Stomach (tissue), 9 donors: ENCODE measurements around the gene AP4M1. TPM values are rescaled to one million over a fixed set of nuclear protein-coding genes. Genes with fewer than 3 reads are reported as not detected.

Source experiments
- DNase-seq, 2 donors: peaks; one replicate each; pipeline versions ENCODE4 v3.0.0 to v3.0.0-alpha.2; 2013 to 2019
- H3K27ac ChIP-seq, 5 donors: fragments of 200-600 bp in 4 of 5; sonication (generic) in 4 of 5; one replicate each; pipeline ENCODE4 v1.5.1; 2013 to 2019; ENCODE audit warnings: mild to moderate bottlenecking in 1 of 5, moderate library complexity in 1 of 5
- H3K27me3 ChIP-seq, 3 donors: fragments of 200-600 bp; sonication (generic); one replicate each; pipeline ENCODE4 v1.5.1; 2017 to 2019; ENCODE audit warnings: mixed run types in 1 of 3
- H3K36me3 ChIP-seq, 4 donors: fragments of 200-600 bp; sonication (generic); 1 replicate in 3 of 4; 2 replicates in 1 of 4; pipeline ENCODE4 v1.5.1; 2016 to 2019
- H3K4me1 ChIP-seq, 4 donors: fragments of 200-600 bp; sonication (generic); one replicate each; pipeline ENCODE4 v1.5.1; 2016 to 2019
- H3K4me3 ChIP-seq, 4 donors: fragments of 200-600 bp; sonication (generic) in 3 of 4; one replicate each; pipeline ENCODE4 v1.5.1; 2016 to 2019; ENCODE audit warnings: mild to moderate bottlenecking in 1 of 4
- H3K9me3 ChIP-seq, 4 donors: fragments of 200-600 bp; sonication (generic); one replicate each; pipeline ENCODE4 v1.5.1; 2016 to 2019
- EP300 ChIP-seq: sonication (generic); formaldehyde crosslinking; IDR thresholded peaks from one replicate; pipeline ENCODE4 v1.6.1; 2017; ENCODE audit warnings: antibody characterized with exemption
- POLR2A ChIP-seq, 4 donors: fragments of 450-650 bp; IDR thresholded peaks; one replicate each; pipeline ENCODE4 v1.6.1; 2016; ENCODE audit warnings: antibody characterized with exemption in 4 of 4, control low read depth in 2 of 4, mild to moderate bottlenecking in 1 of 4, moderate library complexity in 1 of 4
- POLR2AphosphoS5 ChIP-seq, 3 donors: sonication (generic); formaldehyde crosslinking; IDR thresholded peaks; one replicate each; pipeline ENCODE4 v1.6.1; 2016; ENCODE audit warnings: antibody characterized with exemption in 3 of 3
- WGBS, 5 donors: extraction: QIAGEN DNeasy Blood & Tissue Kit in 3 of 5; methylation state at CpG; one replicate each; pipeline versions ENCODE4 v1.1.5 to v1.1.7; 2013 to 2018; 5-methylcytosine and 5-hydroxymethylcytosine counted together
- intact Hi-C: fragments of 100-400 bp; cut with DNase I; formaldehyde crosslinking; loops from one replicate; pipeline ENCODE4 v1.15.1; 2023; ENCODE audit warnings: low total_unique reads
- polyA plus RNA-seq, 3 donors: library from polyadenylated mRNA; stranded (reverse); fragments of 200-250 nt; gene quantifications; one replicate each; pipeline ENCODE4 v1.2.3, GENCODE V29; 2013
- total RNA-seq, 5 donors: library from RNA; depleted of rRNA; stranded (reverse); fragments of >200 nt; gene quantifications; one replicate each; pipeline versions ENCODE4 v1.1.0 to v1.2.3, GENCODE V29; 2014 to 2016
- TF ChIP-seq, protein P1 (sequence below), 7 experiments: fragments of 450-650 bp in 4 of 7; fragments of 200-600 bp in 3 of 7; sonication (generic) in 3 of 7; IDR thresholded peaks; one replicate each; pipeline ENCODE4 v1.5.1; 2016 to 2019; ENCODE audit warnings: antibody characterized with exemption in 7 of 7, control low read depth in 2 of 7, mild to moderate bottlenecking in 1 of 7
- donor health status: healthy with polysubstance abuse.
- donor health status: Bipolar disorder and iron deficiency.
- donor health status: healthy.

Gene AP4M1
- total and polyA plus RNA-seq, 8 donors: 8.4 to 103 (median 20.5) TPM

DNA sequence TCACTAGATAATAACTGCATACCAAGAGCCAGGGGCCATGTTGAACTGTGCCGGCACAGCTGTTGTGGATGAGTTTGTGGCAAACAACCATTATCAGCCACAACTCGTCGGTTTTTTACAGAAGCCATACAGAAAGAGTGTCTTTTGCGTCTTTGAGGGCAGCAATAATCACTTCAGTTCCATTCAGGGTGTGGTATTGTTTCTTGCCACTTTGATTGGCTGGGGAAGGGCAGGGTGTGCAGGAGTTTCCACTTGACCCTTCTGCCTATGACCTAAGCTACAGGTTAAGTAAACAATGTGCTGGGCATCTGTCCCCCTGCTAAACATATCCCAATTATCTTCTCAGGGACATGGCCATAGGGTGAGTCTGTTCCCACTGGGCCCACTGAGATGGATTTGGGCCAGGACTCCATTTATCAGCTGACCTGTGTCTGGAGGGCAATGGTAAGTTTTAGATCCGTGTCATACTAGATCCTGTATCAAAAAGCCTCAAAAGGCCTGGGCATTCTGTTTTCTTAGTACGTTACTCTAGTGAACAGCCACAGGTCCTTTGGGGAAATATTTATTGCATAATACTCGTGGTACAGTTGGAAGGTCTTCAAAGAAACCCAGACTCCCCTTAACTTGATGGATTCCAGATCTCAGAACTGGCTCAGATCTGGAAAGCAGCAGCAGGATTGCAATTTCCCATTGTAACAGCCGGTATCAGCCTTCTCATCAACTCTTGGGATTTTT is 35.8 kb upstream of the AP4M1 start:
- intact Hi-C loops: no loop called here
- H3K36me3 ChIP-seq: peaks cover 33 to 94% (median 88%) of the 10 kb centered on the region in 4 donors

DNA sequence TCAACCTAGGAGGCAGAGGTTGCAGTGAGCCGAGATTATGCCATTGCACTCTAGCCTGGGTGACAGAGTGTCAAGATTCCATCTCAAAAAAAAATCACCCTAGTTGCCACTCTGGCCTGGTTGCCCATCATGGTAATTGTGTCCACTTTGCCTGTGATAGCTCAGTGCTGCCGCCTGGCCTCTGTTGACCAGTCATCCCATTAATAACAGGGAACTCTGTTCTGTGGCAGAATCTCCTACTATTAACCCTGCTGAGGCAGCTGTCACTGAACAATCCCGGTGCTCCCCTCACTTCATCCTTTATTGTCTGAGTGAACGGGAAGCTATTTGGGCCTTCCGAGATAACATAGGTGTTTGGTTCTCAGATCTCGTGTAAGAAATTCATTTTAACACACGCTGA is 34.5 kb upstream of the AP4M1 start:
- 87 to 92% (median 89%) methylated on average over 7 of the region's 7 CpGs for WGBS, 5 donors

More for the DNA sequence above, 35.8 kb upstream of the AP4M1 start:
- Histone ChIP-seq H3K27me3 (no peaks in the 10 kb centered on the region), H3K4me1 (peaks cover 11 to 20% (median 13%) of the 10 kb centered on the region in 4 donors), H3K4me3 (no peak overlapping the region), H3K27ac (peak overlapping the region in 4 of 5 donors; percentile 46 to 74 (median 52)), H3K9me3 (peaks cover 0 to 10% (median 7%) of the 10 kb centered on the region in 4 donors)
- peak in 1 of 2 donors; percentile 78 for DNase-seq
- 35 to 54% (median 43%) methylated on average over 8 of the region's 8 CpGs for WGBS, 5 donors
- TF ChIP-seq EP300 (no peak), POLR2A (IDR thresholded peaks at IDR 0.05) (no peak), POLR2AphosphoS5 (IDR thresholded peaks at IDR 0.05) (peak; percentile 41 to 72 (median 69))
- TF ChIP-seq, protein P1, sequence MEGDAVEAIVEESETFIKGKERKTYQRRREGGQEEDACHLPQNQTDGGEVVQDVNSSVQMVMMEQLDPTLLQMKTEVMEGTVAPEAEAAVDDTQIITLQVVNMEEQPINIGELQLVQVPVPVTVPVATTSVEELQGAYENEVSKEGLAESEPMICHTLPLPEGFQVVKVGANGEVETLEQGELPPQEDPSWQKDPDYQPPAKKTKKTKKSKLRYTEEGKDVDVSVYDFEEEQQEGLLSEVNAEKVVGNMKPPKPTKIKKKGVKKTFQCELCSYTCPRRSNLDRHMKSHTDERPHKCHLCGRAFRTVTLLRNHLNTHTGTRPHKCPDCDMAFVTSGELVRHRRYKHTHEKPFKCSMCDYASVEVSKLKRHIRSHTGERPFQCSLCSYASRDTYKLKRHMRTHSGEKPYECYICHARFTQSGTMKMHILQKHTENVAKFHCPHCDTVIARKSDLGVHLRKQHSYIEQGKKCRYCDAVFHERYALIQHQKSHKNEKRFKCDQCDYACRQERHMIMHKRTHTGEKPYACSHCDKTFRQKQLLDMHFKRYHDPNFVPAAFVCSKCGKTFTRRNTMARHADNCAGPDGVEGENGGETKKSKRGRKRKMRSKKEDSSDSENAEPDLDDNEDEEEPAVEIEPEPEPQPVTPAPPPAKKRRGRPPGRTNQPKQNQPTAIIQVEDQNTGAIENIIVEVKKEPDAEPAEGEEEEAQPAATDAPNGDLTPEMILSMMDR (IDR thresholded peaks at IDR 0.05): no peak

DNA sequence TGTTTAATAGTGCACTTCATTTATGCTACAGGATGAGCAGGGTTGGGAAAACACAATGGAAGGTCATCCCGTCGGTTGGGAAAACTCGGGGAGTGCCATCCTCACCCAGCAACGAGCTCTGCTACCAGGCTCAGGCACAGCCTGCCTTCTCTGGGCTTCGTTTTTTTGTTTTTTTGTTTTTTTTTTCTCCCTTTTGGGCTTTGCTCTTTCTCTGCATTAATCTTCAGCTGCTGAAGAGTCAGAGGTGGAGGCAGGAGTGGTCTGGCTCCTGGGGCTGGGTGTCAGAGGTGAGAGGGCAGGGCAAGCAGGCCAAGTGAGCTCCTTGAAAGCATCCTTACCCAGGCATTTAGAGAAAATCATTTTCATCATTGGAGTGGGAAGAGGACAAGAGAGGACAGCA is 31.5 kb upstream of the AP4M1 start:
- intact Hi-C loops: no loop called here
- Histone ChIP-seq H3K27ac (no peak overlapping the region), H3K36me3 (peaks cover 53 to 94% (median 88%) of the 10 kb centered on the region in 4 donors), H3K4me3 (no peak overlapping the region), H3K9me3 (peaks cover 14 to 37% (median 32%) of the 10 kb centered on the region in 4 donors), H3K27me3 (no peaks in the 10 kb centered on the region), H3K4me1 (peaks cover 11 to 17% (median 13%) of the 10 kb centered on the region in 4 donors)
- WGBS, 5 donors: 91 to 99% (median 97%) methylated on average over 5 of the region's 5 CpGs
- no peak for DNase-seq
- TF ChIP-seq, protein P1 (IDR thresholded peaks at IDR 0.05): no peak
- TF ChIP-seq POLR2AphosphoS5 (IDR thresholded peaks at IDR 0.05): no peak
- no peak for TF ChIP-seq EP300
- TF ChIP-seq POLR2A (IDR thresholded peaks at IDR 0.05): no peak

More for the DNA sequence above, 34.5 kb upstream of the AP4M1 start:
- no peak overlapping the region for H3K4me3 ChIP-seq
- intact Hi-C loops: no loop called here
- peaks cover 11 to 20% (median 13%) of the 10 kb centered on the region in 4 donors for H3K4me1 ChIP-seq
- no peak overlapping the region for H3K27ac ChIP-seq
- DNase-seq: no peak
- no peaks in the 10 kb centered on the region for H3K27me3 ChIP-seq
- TF ChIP-seq EP300 (no peak), POLR2AphosphoS5 (IDR thresholded peaks at IDR 0.05) (no peak), POLR2A (IDR thresholded peaks at IDR 0.05) (no peak)
- peaks cover 43 to 94% (median 88%) of the 10 kb centered on the region in 4 donors for H3K36me3 ChIP-seq
- H3K9me3 ChIP-seq: peaks cover 10 to 23% (median 20%) of the 10 kb centered on the region in 4 donors

DNA sequence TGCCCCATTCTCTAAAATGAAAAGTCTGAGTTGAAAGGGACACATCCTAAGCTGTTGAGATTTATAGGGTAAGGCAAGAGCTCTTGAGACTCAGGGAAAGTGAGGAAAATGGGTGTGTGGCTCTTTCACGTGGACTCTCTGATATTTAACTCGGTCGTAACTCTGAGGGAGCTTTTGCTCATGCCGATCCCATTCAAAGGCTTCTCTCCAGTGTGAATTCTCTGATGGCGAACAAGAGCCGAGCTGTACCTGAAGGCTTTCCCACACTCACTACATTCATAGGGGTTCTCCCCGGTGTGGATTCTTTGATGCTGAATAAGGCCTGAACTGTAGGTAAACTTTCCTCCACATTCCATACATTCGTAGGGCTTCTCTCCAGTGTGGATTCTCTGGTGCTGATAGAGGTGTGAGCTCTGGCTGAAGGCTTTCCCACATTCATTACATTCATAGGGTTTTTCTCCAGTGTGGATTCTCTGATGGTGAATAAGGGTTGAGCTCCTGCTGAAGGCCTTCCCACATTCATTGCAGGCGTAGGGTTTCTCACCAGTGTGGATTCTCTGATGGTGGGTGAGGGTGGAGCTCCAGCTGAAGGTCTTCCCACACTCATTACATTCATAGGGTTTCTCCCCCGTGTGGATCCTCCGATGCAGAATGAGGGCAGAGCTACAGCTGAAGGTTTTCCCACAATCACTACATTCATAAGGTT is 30.3 kb upstream of the AP4M1 start:
- H3K36me3 ChIP-seq: peaks cover 62 to 96% (median 95%) of the 10 kb centered on the region in 4 donors
- WGBS, 5 donors: 96 to 99% (median 98%) methylated on average over 11 of the region's 11 CpGs
- intact Hi-C loops: no loop called here

More for the DNA sequence above, 30.3 kb upstream of the AP4M1 start:
- H3K27ac ChIP-seq: no peak overlapping the region
- H3K9me3 ChIP-seq: peaks cover 14 to 37% (median 32%) of the 10 kb centered on the region in 4 donors
- H3K27me3 ChIP-seq: no peaks in the 10 kb centered on the region
- no peak overlapping the region for H3K4me3 ChIP-seq
- no peak for DNase-seq
- peaks cover under 1 to 6% (median 2%) of the 10 kb centered on the region in 4 donors for H3K4me1 ChIP-seq
- TF ChIP-seq, protein P1 (IDR thresholded peaks at IDR 0.05): no peak
- TF ChIP-seq POLR2AphosphoS5 (IDR thresholded peaks at IDR 0.05) (no peak), POLR2A (IDR thresholded peaks at IDR 0.05) (no peak), EP300 (no peak)
